GM19452 (cell line): Measurements from ENCODE around the gene GMIP.

Source experiments
- ATAC-seq: cut with Tn5 transposase; IDR thresholded peaks from one replicate; pipeline ENCODE4 v1.9.1; 2021; ENCODE audit not compliant: unreplicated experiment

Gene GMIP

GRCh38 chr19:19579533-19580361 lies 63.7 kb downstream of the GMIP start:
- ATAC-seq, result no peak
